Spleen (tissue), 11 donors: ENCODE results near the gene RECK. TPM values are rescaled to one million over a fixed set of nuclear protein-coding genes. Genes with fewer than 3 reads are reported as not detected.

ENCODE experiments used
- DNase-seq: peaks from one replicate; pipeline ENCODE4 v3.0.0-alpha.2; 2020
- H3K27ac ChIP-seq, 8 donors: fragments of 200-600 bp; sonication (generic) in 7 of 8; 1 replicate in 4 of 8; 2 replicates in 4 of 8; pipeline versions ENCODE4 v1.5.0 to v1.8.0; 2016 to 2021; ENCODE audit warnings: inconsistent platforms in 4 of 8, mild to moderate bottlenecking in 4 of 8, moderate library complexity in 1 of 8
- H3K27me3 ChIP-seq, 7 donors: fragments of 200-600 bp; sonication (generic) in 6 of 7; replicated peaks in 1 of 7; 1 replicate in 4 of 7; 2 replicates in 3 of 7; pipeline versions ENCODE4 v1.5.0 to v1.8.0; 2016 to 2021; ENCODE audit warnings: inconsistent platforms in 3 of 7, mild to moderate bottlenecking in 1 of 7
- H3K36me3 ChIP-seq, 6 donors: fragments of 200-600 bp; sonication (generic) in 5 of 6; 1 replicate in 4 of 6; 2 replicates in 2 of 6; pipeline versions ENCODE4 v1.5.0 to v1.8.0; 2016 to 2021; ENCODE audit warnings: inconsistent platforms in 2 of 6
- H3K4me1 ChIP-seq, 6 donors: fragments of 200-600 bp; sonication (generic) in 5 of 6; 1 replicate in 3 of 6; 2 replicates in 3 of 6; pipeline versions ENCODE4 v1.5.0 to v1.8.0; 2016 to 2021; ENCODE audit warnings: inconsistent platforms in 3 of 6
- H3K4me3 ChIP-seq, 8 donors: fragments of 200-600 bp; sonication (generic) in 7 of 8; 1 replicate in 4 of 8; 2 replicates in 4 of 8; pipeline versions ENCODE4 v1.5.0 to v1.8.0; 2016 to 2021; ENCODE audit warnings: inconsistent platforms in 4 of 8, mild to moderate bottlenecking in 4 of 8, moderate library complexity in 2 of 8
- H3K9me3 ChIP-seq, 8 donors: fragments of 200-600 bp; sonication (generic) in 7 of 8; 1 replicate in 4 of 8; 2 replicates in 4 of 8; pipeline versions ENCODE4 v1.5.0 to v1.8.0; 2016 to 2021; ENCODE audit warnings: inconsistent platforms in 4 of 8
- CTCF ChIP-seq, 11 experiments: fragments of 200-600 bp in 7 of 11; fragments of 450-650 bp in 4 of 11; sonication (generic) in 4 of 11; IDR thresholded peaks in 8 of 11; conservative IDR thresholded peaks in 3 of 11; 1 replicate in 7 of 11; 2 replicates in 4 of 11; pipeline versions ENCODE4 v1.4.0 to v1.8.0; 2016 to 2021; ENCODE audit warnings: antibody characterized with exemption in 11 of 11, inconsistent platforms in 4 of 11, mild to moderate bottlenecking in 1 of 11
- POLR2A ChIP-seq, 3 donors: fragments of 450-650 bp; IDR thresholded peaks; one replicate each; pipeline ENCODE4 v1.5.1; 2017; ENCODE audit warnings: antibody characterized with exemption in 3 of 3, mild to moderate bottlenecking in 1 of 3
- POLR2AphosphoS5 ChIP-seq, 3 donors: sonication (generic); formaldehyde crosslinking; IDR thresholded peaks; one replicate each; pipeline ENCODE4 v1.5.1; 2017; ENCODE audit warnings: antibody characterized with exemption in 3 of 3
- WGBS, 5 donors: extraction: QIAGEN DNeasy Blood & Tissue Kit in 3 of 5; methylation state at CpG; one replicate each; pipeline versions ENCODE4 v1.1.5 to v1.1.7; 2013 to 2018; 5-methylcytosine and 5-hydroxymethylcytosine counted together
- intact Hi-C: fragments of 100-400 bp; cut with DNase I; formaldehyde crosslinking; loops from one replicate; pipeline ENCODE4 v1.15.0; 2023; ENCODE audit warnings: low total_unique reads
- polyA plus RNA-seq, 3 donors: library from polyadenylated mRNA; stranded (reverse); fragments of 200-250 nt; gene quantifications; one replicate each; pipeline ENCODE4 v1.2.1, GENCODE V29; 2013
- total RNA-seq, 7 donors: library from RNA; depleted of rRNA in 3 of 7; stranded (reverse); fragments of >200 nt in 3 of 7; fragmentation: NEBNext Ultra II Directional in 4 of 7; extraction: Animal tissue kit (Norgen Biotek cat#: 25700) in 4 of 7; gene quantifications; one replicate each; pipeline versions ENCODE4 v1.1.0 to v1.2.1, GENCODE V29; 2016 to 2021
- donor health status: healthy with polysubstance abuse.
- donor health status: DM: no; HTN: no; CAD: no; lungs with moderate emphysema.
- donor health status: DM: no; HTN: no; CAD: no.
- donor health status: Bipolar disorder and iron deficiency.
- donor health status: healthy.
- donor health status: DM: no; HTN: no; CAD: no.
- donor health status: DM: yes; HTN: yes; CAD: no.

The RECK gene
- total and polyA plus RNA-seq, 10 donors: 2.7 to 16.0 (median 9.8) TPM

GRCh38 chr9:36101916-36102741 is 65.4 kb downstream of the RECK start:
- TF ChIP-seq POLR2AphosphoS5 (IDR thresholded peaks at IDR 0.05): no peak
- TF ChIP-seq CTCF (IDR thresholded peaks at IDR 0.05 in 8 of 11, conservative IDR thresholded peaks at IDR 0.05 in 3 of 11): no peak
- TF ChIP-seq POLR2A (IDR thresholded peaks at IDR 0.05): no peak
- no peak overlapping the region for H3K27ac ChIP-seq

DNA sequence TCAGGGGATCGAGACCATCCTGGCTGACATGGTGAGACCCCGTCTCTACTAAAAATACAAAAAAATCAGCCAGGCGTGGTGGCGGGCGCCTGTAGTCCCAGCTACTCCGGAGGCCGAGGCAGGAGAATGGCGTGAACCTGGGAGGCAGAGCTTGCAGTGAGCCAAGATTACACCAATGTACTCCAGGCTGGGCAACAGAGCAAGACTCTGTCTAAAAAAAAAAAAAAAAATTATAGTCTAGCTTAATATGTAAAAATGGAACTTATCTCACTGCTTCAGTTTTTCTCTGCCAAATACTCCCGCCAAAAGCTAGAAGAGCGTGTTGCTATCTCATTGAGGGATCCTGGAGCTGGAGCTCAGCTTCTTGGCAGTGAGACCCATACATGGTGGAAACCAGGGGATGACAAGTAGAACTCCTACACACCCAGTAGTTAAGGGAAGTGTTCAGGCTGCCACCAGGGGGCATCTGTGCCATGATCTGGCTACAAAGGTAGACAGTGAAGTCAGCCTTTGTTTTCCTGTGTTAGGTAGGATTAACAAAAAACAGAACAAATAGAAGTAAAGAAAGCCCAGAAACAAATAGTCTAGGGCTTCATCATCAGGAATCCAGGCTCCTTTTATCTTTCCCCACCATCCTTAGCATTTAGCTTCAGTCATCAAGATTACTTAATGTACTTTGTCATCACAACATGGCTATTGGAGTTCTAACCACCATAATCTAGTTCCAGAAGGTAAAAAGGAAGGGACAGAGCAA is 66.2 kb downstream of the RECK start:
- DNase-seq: peak; percentile 96
- Histone ChIP-seq H3K27ac (peak overlapping the region in 2 of 8 donors; percentile 5 to 24), H3K4me1 (peaks cover 0 to 9% (median 6%) of the 10 kb centered on the region in 6 donors), H3K4me3 (no peak overlapping the region), H3K27me3 (no peaks in the 10 kb centered on the region), H3K36me3 (peaks cover 0 to 6% (median 0%) of the 10 kb centered on the region in 6 donors), H3K9me3 (no peaks in the 10 kb centered on the region)
- intact Hi-C loops: loop anchor here (2.0 kb wide), 1 partner anchor 66 kb away; the partner anchor contains the start of gene CCIN
- WGBS, 5 donors: 78 to 90% (median 80%) methylated on average over 9 to 10 of the region's 10 CpGs
- peak in 1 of 3 donors; percentile 50 for TF ChIP-seq POLR2AphosphoS5 (IDR thresholded peaks at IDR 0.05)
- peak; percentile 71 to 92 (median 86) for TF ChIP-seq CTCF (IDR thresholded peaks at IDR 0.05 in 8 of 11, conservative IDR thresholded peaks at IDR 0.05 in 3 of 11)
- TF ChIP-seq POLR2A (IDR thresholded peaks at IDR 0.05): no peak

More at GRCh38 chr9:36101916-36102741, 65.4 kb downstream of the RECK start:
- DNase-seq: no peak
- H3K36me3 ChIP-seq: peaks cover 0 to 6% (median 0%) of the 10 kb centered on the region in 6 donors
- H3K4me3 ChIP-seq: no peak overlapping the region
- peaks cover 0 to 9% (median 6%) of the 10 kb centered on the region in 6 donors for H3K4me1 ChIP-seq
- H3K27me3 ChIP-seq: no peaks in the 10 kb centered on the region
- WGBS, 5 donors: 77 to 93% (median 92%) methylated on average over 4 of the region's 4 CpGs
- intact Hi-C loops: loop anchor here (2.0 kb wide), 1 partner anchor 67 kb away; the partner anchor contains the start of gene CCIN
- no peaks in the 10 kb centered on the region for H3K9me3 ChIP-seq

DNA sequence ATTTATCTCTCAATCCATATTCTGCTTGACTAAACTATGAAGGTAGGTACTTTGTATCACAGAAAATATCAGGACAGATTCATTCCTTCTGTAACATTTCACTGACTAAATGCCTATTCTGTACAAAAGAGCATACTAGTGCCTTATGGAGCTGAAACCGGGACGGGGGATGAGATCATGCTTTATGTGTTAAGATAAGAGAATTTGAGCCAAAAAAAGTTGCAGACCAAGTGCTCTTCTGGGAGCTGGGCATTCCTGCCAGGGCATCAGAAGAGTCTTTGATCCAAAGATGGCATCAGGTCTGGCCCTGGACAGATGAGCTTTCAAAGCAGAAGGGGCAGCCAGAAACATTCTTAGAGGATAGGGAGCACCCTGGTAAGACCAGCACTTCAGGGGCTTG is 72.4 kb downstream of the RECK start:
- WGBS, 5 donors: 87 to 100% (median 92%) methylated on average over 2 of the region's 2 CpGs
- H3K4me1 ChIP-seq: no peaks in the 10 kb centered on the region
- intact Hi-C loops: no loop called here

More for the DNA sequence above, 72.4 kb downstream of the RECK start:
- TF ChIP-seq POLR2AphosphoS5 (IDR thresholded peaks at IDR 0.05) (no peak), POLR2A (IDR thresholded peaks at IDR 0.05) (no peak), CTCF (IDR thresholded peaks at IDR 0.05 in 8 of 11, conservative IDR thresholded peaks at IDR 0.05 in 3 of 11) (no peak)
- Histone ChIP-seq H3K27me3 (no peaks in the 10 kb centered on the region), H3K9me3 (no peaks in the 10 kb centered on the region), H3K36me3 (peaks cover 0 to 43% (median 5%) of the 10 kb centered on the region in 6 donors), H3K27ac (no peak overlapping the region), H3K4me3 (no peak overlapping the region)
- DNase-seq: no peak
